ENCODE data around the gene OR4K5. TPM values are rescaled to one million over a fixed set of nuclear protein-coding genes. Genes with fewer than 3 reads are reported as not detected.

OR4K5 gene
- total RNA-seq, 3 donors from 2014 or later, result not detected

DNA sequence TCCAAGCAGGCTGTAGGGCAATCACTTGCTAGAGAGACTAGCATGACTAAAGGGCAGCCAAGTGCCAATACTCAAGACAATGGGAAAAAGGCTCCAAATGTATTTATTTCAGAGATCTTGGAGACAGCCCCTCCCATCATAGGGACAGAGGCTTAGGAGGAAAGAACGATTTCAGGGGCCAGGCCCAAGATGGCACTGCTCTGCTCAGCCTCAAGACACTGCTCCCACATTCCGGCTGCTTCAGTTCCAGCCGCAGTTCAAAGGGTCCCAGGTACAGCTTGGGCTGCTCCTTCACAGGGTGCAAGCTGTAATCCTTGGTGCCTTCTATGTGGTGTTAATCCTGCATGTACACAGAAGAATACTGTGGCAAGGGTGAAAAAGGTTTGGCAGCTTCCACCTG lies 19.4 kb upstream of the OR4K5 start:
- TF ChIP-seq, protein P1, sequence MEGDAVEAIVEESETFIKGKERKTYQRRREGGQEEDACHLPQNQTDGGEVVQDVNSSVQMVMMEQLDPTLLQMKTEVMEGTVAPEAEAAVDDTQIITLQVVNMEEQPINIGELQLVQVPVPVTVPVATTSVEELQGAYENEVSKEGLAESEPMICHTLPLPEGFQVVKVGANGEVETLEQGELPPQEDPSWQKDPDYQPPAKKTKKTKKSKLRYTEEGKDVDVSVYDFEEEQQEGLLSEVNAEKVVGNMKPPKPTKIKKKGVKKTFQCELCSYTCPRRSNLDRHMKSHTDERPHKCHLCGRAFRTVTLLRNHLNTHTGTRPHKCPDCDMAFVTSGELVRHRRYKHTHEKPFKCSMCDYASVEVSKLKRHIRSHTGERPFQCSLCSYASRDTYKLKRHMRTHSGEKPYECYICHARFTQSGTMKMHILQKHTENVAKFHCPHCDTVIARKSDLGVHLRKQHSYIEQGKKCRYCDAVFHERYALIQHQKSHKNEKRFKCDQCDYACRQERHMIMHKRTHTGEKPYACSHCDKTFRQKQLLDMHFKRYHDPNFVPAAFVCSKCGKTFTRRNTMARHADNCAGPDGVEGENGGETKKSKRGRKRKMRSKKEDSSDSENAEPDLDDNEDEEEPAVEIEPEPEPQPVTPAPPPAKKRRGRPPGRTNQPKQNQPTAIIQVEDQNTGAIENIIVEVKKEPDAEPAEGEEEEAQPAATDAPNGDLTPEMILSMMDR (IDR thresholded peaks at IDR 0.05), result no peak
- intact Hi-C loops (cut with DNase I, micrococcal nuclease), result no loop called here
- DNase-seq, result no peak
- H3K9me3 ChIP-seq, result peaks cover 72% of the 10 kb centered on the region
- H3K4me3 ChIP-seq, result no peak overlapping the region
- H3K4me1 ChIP-seq (ENCODE audit: low read depth), result no peaks in the 10 kb centered on the region
- ATAC-seq, result peak; percentile 21
- no peaks in the 10 kb centered on the region for H3K36me3 ChIP-seq (ENCODE audit: low read depth)

DNA sequence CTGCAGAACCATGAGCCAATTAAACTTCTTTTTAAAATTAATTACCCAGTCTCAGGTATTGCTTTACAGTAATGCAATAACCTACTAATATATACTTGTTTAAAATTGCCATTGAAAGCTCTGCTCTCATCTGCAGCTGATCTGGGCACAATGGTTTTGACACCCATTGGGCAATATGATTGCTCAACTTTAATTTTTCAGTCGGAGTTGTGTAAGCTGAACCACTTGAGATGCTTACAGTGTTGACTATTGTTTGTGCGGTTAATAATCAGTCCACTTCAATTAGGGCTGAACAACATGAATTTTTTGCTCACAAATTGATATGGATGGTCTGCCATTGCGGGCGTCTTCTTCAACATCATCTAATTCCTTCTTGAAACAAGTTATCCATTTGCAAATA lies 18.0 kb upstream of the OR4K5 start:
- ATAC-seq, result no peak
- TF ChIP-seq, protein P1 (IDR thresholded peaks at IDR 0.05), result no peak
- Histone ChIP-seq H3K9me3 (peaks cover 69% of the 10 kb centered on the region), H3K4me1 (ENCODE audit: low read depth) (no peaks in the 10 kb centered on the region), H3K4me3 (no peak overlapping the region), H3K36me3 (ENCODE audit: low read depth) (no peaks in the 10 kb centered on the region)
- no peak for DNase-seq
- intact Hi-C loops (cut with DNase I, micrococcal nuclease), result no loop called here

DNA sequence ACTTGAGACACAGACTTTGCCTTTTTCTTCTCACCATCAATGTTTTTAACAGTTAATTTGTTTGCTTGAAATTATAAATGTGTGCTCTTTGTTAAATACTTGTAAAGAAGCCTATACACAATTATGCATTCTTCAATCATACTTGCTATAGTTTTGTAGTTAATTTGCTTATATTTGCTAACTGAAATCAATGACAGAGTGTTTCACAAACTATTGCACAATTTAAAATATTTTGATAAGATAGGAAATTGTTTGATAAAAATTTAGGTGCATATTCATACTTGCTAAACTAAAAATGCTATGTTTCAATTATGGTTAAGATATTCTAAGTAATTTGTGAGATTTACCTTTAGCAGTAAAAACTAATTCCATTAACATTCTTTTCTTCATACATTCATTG lies 13.7 kb upstream of the OR4K5 start:
- no peaks in the 10 kb centered on the region for H3K4me1 ChIP-seq (ENCODE audit: low read depth)
- TF ChIP-seq, protein P1 (IDR thresholded peaks at IDR 0.05), result no peak
- DNase-seq (no peak), ATAC-seq (no peak)
- H3K36me3 ChIP-seq (ENCODE audit: low read depth), result no peaks in the 10 kb centered on the region
- peaks cover 76% of the 10 kb centered on the region for H3K9me3 ChIP-seq
- H3K4me3 ChIP-seq, result no peak overlapping the region
- intact Hi-C loops (cut with DNase I, micrococcal nuclease), result no loop called here

DNA sequence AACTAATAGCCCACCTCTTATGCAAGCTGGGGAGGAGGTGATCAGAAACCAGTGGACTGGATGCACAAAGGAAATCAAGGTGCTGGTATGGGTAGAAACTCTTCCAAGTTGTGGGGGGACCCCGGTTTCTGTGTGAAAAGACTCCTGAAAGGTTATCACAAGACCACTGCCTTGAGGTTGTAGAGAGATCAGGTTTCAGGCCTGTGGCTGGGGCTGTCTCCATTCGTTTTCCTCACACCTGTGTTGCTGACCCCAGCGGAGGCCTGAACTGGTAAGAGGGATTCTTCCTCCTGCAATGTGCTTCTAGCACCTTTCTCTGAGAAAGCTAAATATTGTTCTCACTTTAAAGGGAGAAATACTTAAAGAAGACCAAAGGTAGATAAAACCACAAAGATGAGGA lies 9.3 kb upstream of the OR4K5 start:
- Histone ChIP-seq H3K36me3 (ENCODE audit: low read depth) (no peaks in the 10 kb centered on the region), H3K4me3 (no peak overlapping the region), H3K9me3 (peaks cover 59% of the 10 kb centered on the region), H3K4me1 (ENCODE audit: low read depth) (no peaks in the 10 kb centered on the region)
- DNase-seq (no peak), ATAC-seq (no peak)
- TF ChIP-seq, protein P1 (IDR thresholded peaks at IDR 0.05), result no peak
- intact Hi-C loops (cut with DNase I, micrococcal nuclease), result no loop called here

DNA sequence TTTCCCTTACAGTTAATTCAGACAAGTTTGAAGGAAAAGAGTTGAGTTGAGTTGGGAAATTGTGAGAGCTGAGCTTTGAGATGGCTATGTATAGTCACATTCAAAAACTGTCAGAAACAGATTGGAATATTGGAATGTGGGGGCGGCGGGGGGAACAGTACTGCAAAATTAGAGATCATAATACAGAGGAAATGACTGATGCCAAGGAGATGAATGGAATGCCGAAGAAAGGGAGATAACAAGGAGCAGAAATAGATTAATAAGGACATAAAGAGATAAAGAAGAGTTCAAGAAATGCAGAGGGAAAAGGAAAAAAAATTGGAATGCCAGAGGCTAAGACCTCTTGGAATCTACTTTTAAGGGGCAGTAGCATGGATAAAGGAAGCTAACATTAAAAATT lies 3.2 kb upstream of the OR4K5 start:
- ATAC-seq (no peak), DNase-seq (no peak)
- no peak overlapping the region for H3K4me3 ChIP-seq
- TF ChIP-seq, protein P1 (IDR thresholded peaks at IDR 0.05), result no peak
- intact Hi-C loops (cut with DNase I, micrococcal nuclease), result no loop called here
- peaks cover 41% of the 10 kb centered on the region for H3K9me3 ChIP-seq
- H3K36me3 ChIP-seq (ENCODE audit: low read depth), result no peaks in the 10 kb centered on the region
- H3K4me1 ChIP-seq (ENCODE audit: low read depth), result no peaks in the 10 kb centered on the region

DNA sequence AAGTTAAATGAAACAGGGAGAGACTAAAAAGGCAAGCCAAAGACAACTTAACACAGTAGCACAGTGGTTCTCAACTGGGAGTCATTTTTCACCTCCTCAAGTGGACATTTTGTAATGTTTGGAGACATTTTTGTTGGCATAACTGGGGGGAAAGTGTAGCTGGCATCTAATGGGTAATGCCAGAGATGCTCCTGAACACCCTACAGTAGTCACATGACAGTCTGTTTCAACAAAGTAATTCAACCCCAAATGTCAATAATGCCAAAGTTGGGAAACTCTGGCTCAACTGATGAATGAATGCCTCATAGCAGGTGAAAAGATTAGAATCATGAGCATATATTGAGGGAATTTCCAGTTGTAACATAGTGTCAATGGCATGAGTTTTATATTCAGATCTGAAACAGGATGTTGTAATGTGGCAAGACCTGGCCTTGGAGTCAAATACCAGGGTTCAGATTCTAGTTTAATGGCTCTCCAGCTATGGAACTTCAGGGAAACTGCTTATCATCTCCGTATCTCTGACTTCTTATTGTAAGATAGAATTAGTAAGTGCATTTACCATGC lies 2.4 kb upstream of the OR4K5 start:
- TF ChIP-seq, protein P1 (IDR thresholded peaks at IDR 0.05), result no peak
- Histone ChIP-seq H3K4me1 (ENCODE audit: low read depth) (no peaks in the 10 kb centered on the region), H3K9me3 (peaks cover 45% of the 10 kb centered on the region), H3K4me3 (no peak overlapping the region), H3K36me3 (ENCODE audit: low read depth) (no peaks in the 10 kb centered on the region)
- no peak for DNase-seq
- ATAC-seq, result no peak
- intact Hi-C loops (cut with DNase I, micrococcal nuclease), result no loop called here

Measured in mucosa of descending colon (tissue), 3 donors.